Mesothelial cell of epicardium (in vitro differentiated cells): Measurements from ENCODE around the gene TBC1D5. TPM values are rescaled to one million over a fixed set of nuclear protein-coding genes. Genes with fewer than 3 reads are reported as not detected.
"Not testable (repeated sequence)": the region's sequence is repeated elsewhere in the genome, so short reads cannot be mapped to it uniquely, and the experiment has no call there.

ENCODE experiments used
- DNase-seq, 2 experiments: peaks; one replicate each; pipeline ENCODE4 v3.0.0; 2021; ENCODE audit warnings: low spot score in 2 of 2; ENCODE audit not compliant: unreplicated experiment in 2 of 2
- H3K27ac Mint-ChIP-seq: 2 replicates; pipeline ENCODE4 v1.8.0; 2021; ENCODE audit warnings: mixed read lengths
- H3K27me3 Mint-ChIP-seq: 2 replicates; pipeline ENCODE4 v1.8.0; 2021; ENCODE audit warnings: low read depth, mixed read lengths
- H3K36me3 Mint-ChIP-seq: 2 replicates; pipeline ENCODE4 v1.8.0; 2021; ENCODE audit warnings: mixed read lengths
- H3K4me1 Mint-ChIP-seq: 2 replicates; pipeline ENCODE4 v1.8.0; 2021; ENCODE audit warnings: mixed read lengths
- H3K4me3 Mint-ChIP-seq: 2 replicates; pipeline ENCODE4 v1.8.0; 2021; ENCODE audit warnings: mild to moderate bottlenecking, moderate library complexity, mixed read lengths
- H3K9me3 Mint-ChIP-seq: 2 replicates; pipeline ENCODE4 v1.8.0; 2021; ENCODE audit warnings: mixed read lengths
- total RNA-seq: library from RNA; stranded (reverse); gene quantifications from 3 replicates; pipeline ENCODE4 v1.2.1, GENCODE V29; 2021
- TF ChIP-seq, protein P1 (sequence below): fragments of 200-600 bp; sonication (generic); IDR thresholded peaks from one replicate; pipeline ENCODE4 v1.5.0; 2021; ENCODE audit warnings: antibody characterized with exemption; ENCODE audit not compliant: unreplicated experiment

The TBC1D5 gene
- total RNA-seq, 1 donor from 2014 or later = 75.3 TPM

GRCh38 chr3:17674082-17674686 is 68.2 kb downstream of the TBC1D5 start:
- DNase-seq = no peak
- Mint-ChIP-seq H3K36me3 (no peaks in the 10 kb centered on the region), H3K27me3 (no peaks in the 10 kb centered on the region), H3K9me3 (no peaks in the 10 kb centered on the region), H3K4me3 (no peak overlapping the region), H3K4me1 (peaks cover 5% of the 10 kb centered on the region), H3K27ac (no peak overlapping the region)
- TF ChIP-seq, protein P1, sequence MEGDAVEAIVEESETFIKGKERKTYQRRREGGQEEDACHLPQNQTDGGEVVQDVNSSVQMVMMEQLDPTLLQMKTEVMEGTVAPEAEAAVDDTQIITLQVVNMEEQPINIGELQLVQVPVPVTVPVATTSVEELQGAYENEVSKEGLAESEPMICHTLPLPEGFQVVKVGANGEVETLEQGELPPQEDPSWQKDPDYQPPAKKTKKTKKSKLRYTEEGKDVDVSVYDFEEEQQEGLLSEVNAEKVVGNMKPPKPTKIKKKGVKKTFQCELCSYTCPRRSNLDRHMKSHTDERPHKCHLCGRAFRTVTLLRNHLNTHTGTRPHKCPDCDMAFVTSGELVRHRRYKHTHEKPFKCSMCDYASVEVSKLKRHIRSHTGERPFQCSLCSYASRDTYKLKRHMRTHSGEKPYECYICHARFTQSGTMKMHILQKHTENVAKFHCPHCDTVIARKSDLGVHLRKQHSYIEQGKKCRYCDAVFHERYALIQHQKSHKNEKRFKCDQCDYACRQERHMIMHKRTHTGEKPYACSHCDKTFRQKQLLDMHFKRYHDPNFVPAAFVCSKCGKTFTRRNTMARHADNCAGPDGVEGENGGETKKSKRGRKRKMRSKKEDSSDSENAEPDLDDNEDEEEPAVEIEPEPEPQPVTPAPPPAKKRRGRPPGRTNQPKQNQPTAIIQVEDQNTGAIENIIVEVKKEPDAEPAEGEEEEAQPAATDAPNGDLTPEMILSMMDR = no peak

GRCh38 chr3:17672506-17672905 is 69.9 kb downstream of the TBC1D5 start:
- Mint-ChIP-seq H3K36me3 (peaks cover 6% of the 10 kb centered on the region), H3K4me3 (no peak overlapping the region), H3K4me1 (peaks cover 5% of the 10 kb centered on the region), H3K27me3 (no peaks in the 10 kb centered on the region), H3K27ac (no peak overlapping the region), H3K9me3 (no peaks in the 10 kb centered on the region)
- TF ChIP-seq, protein P1 = no peak
- no peak for DNase-seq

GRCh38 chr3:17670749-17671148 is 71.7 kb downstream of the TBC1D5 start:
- H3K36me3 Mint-ChIP-seq = peaks cover 6% of the 10 kb centered on the region
- no peaks in the 10 kb centered on the region for H3K9me3 Mint-ChIP-seq
- H3K27me3 Mint-ChIP-seq = no peaks in the 10 kb centered on the region
- no peak overlapping the region for H3K4me3 Mint-ChIP-seq
- no peak overlapping the region for H3K27ac Mint-ChIP-seq
- H3K4me1 Mint-ChIP-seq = peaks cover 5% of the 10 kb centered on the region
- TF ChIP-seq, protein P1 = no peak
- no peak for DNase-seq

GRCh38 chr3:17664923-17665322 is 77.5 kb downstream of the TBC1D5 start:
- no peak for DNase-seq
- Mint-ChIP-seq H3K4me3 (no peak overlapping the region), H3K27ac (no peak overlapping the region), H3K36me3 (peaks cover 6% of the 10 kb centered on the region), H3K4me1 (peaks cover 10% of the 10 kb centered on the region), H3K9me3 (no peaks in the 10 kb centered on the region), H3K27me3 (no peaks in the 10 kb centered on the region)
- TF ChIP-seq, protein P1 = no peak

DNA sequence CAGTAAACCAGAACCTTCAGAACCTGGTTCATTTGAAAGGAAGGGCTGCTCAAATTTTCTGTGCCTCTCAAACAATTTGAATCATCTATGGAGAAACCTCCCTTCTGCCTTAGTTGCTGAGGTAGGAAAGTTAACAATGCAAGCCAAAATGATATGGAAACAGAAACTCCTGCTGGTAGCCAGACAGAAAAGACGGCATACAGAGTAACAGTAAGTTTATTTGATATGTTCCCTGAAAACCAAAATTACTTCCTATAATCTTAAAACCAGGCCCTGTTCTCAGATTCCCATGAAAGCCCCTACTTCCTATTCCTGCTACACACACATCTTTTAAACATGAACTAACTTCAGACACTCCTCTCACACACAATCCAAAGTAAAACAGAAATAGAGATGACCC is 86.2 kb downstream of the TBC1D5 start:
- DNase-seq = no peak
- TF ChIP-seq, protein P1 = no peak
- no peak overlapping the region for H3K4me3 Mint-ChIP-seq
- no peaks in the 10 kb centered on the region for H3K36me3 Mint-ChIP-seq
- no peaks in the 10 kb centered on the region for H3K27me3 Mint-ChIP-seq
- H3K4me1 Mint-ChIP-seq = no peaks in the 10 kb centered on the region
- no peak overlapping the region for H3K27ac Mint-ChIP-seq
- H3K9me3 Mint-ChIP-seq = no peaks in the 10 kb centered on the region

DNA sequence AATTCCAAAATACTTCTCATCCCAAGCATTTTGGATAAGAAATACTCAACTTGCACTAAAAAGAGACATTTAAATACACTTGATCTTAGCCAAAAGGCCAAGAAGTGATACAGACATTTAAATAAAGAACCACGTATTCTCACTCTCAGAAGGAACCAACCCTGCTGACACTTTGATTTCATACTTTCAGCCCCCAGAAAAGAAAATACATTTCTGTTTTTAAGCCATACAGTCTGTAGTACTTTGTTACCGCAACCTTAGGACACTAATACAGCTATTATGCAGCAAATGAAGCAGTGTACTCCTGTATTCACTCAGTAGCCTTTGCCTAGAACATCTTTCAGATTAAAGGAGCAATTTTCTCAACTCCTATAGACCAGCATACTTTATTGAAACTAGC is 86.7 kb downstream of the TBC1D5 start:
- no peaks in the 10 kb centered on the region for H3K36me3 Mint-ChIP-seq
- no peaks in the 10 kb centered on the region for H3K4me1 Mint-ChIP-seq
- no peaks in the 10 kb centered on the region for H3K27me3 Mint-ChIP-seq
- H3K27ac Mint-ChIP-seq = no peak overlapping the region
- DNase-seq = no peak
- H3K4me3 Mint-ChIP-seq = no peak overlapping the region
- no peaks in the 10 kb centered on the region for H3K9me3 Mint-ChIP-seq
- TF ChIP-seq, protein P1 = no peak

DNA sequence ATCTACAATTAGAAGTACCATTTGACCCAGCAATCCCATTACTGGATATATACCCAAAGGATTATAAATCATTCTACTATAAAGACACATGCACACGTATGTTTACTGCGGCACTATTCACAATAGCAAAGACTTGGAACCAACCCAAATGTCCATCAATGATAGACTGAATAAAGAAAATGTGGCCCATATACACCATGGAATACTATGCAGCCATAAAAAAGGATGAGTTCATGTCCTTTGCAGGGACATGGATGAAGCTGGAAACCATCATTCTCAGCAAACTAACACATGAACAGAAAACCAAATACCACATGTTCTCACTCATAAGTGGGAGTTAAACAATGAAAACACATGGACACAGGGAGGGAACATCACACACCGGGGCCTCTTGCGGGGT is 92.7 kb downstream of the TBC1D5 start:
- not testable (repeated sequence) for H3K4me1 Mint-ChIP-seq, H3K9me3 Mint-ChIP-seq, H3K27me3 Mint-ChIP-seq, H3K4me3 Mint-ChIP-seq, H3K27ac Mint-ChIP-seq, DNase-seq, H3K36me3 Mint-ChIP-seq

- H3K27me3 Mint-ChIP-seq, H3K27ac Mint-ChIP-seq, DNase-seq, H3K4me3 Mint-ChIP-seq, H3K9me3 Mint-ChIP-seq, H3K4me1 Mint-ChIP-seq, H3K36me3 Mint-ChIP-seq: not testable (repeated sequence)
Measured at GRCh38 chr3:17648630-17649355, 93.6 kb downstream of the TBC1D5 start.
